Endothelial cell of umbilical vein (primary cell): ENCODE data around the gene CPZ. TPM values are rescaled to one million over a fixed set of nuclear protein-coding genes. Genes with fewer than 3 reads are reported as not detected.

Experiments used
- BruUV-seq: library from RNA; stranded (reverse); fragments of 400-500 nt; replicated peaks from 2 replicates; lab custom pipeline; 2021; lab: Mats Ljungman, UMichigan
- CTCF ChIA-PET: fragments of 300-600, 350-600 bp; sonication (Branson Sonifier 250); formaldehyde crosslinking; loops from one replicate; lab custom pipeline; 2021; ENCODE audit warnings: antibody characterized with exemption, inconsistent platforms; lab: Charles Lee
- POLR2A ChIA-PET: fragments of 300-600, 350-600 bp; sonication (Branson Sonifier 250); formaldehyde crosslinking; loops from one replicate; lab custom pipeline; 2021; ENCODE audit warnings: antibody characterized with exemption, inconsistent platforms; lab: Charles Lee
- DNase-seq: peaks from one replicate; pipeline ENCODE4 v3.0.0-alpha.2; 2011; ENCODE audit warnings: low read depth, low spot score
- FAIRE-seq: peaks from 2 replicates; lab custom pipeline; 2011; peaks lifted over from hg19 to GRCh38; lab: Jason Lieb, UNC
- H2AFZ ChIP-seq: 2 replicates; pipeline ENCODE4 v1.6.0; 2012; ENCODE audit warnings: low read depth, low read length, control low read depth, inconsistent platforms
- H3K27ac ChIP-seq: 2 replicates; pipeline ENCODE4 v1.5.1; 2011; ENCODE audit warnings: low read depth, mild to moderate bottlenecking, control low read depth, low read length, moderate library complexity; ENCODE audit not compliant: insufficient read depth
- H3K27me3 ChIP-seq, 2 experiments: 2 replicates each; pipeline versions ENCODE4 v1.6.0 to v1.6.1; 2011; ENCODE audit warnings: low read length in 2 of 2, mixed read lengths in 1 of 2; ENCODE audit not compliant: control insufficient read depth in 2 of 2, insufficient read depth in 2 of 2
- H3K36me3 ChIP-seq, 2 experiments: 2 replicates in 1 of 2; 3 replicates in 1 of 2; pipeline ENCODE4 v1.5.1; 2011; ENCODE audit warnings: low read length in 2 of 2, mild to moderate bottlenecking in 1 of 2, moderate library complexity in 1 of 2; ENCODE audit not compliant: control insufficient read depth in 2 of 2, insufficient read depth in 2 of 2; ENCODE audit errors: extremely low read depth in 1 of 2
- H3K4me1 ChIP-seq: 3 replicates; pipeline ENCODE4 v1.5.1; 2011; ENCODE audit warnings: mild to moderate bottlenecking, low read length; ENCODE audit not compliant: control insufficient read depth, insufficient read depth; ENCODE audit errors: extremely low read depth
- H3K4me2 ChIP-seq: 2 replicates; pipeline ENCODE4 v1.6.1; 2011; ENCODE audit warnings: low read length, control low read depth, mixed read lengths; ENCODE audit not compliant: insufficient read depth
- H3K4me3 ChIP-seq, 3 experiments: fragments of 200-600 bp in 1 of 3; sonication (generic), shearing (Covaris generic) in 1 of 3; replicated peaks in 1 of 3; 2 replicates each; pipeline ENCODE4 v1.5.1; 2011 to 2016; ENCODE audit warnings: control low read depth in 3 of 3, low read length in 3 of 3, mild to moderate bottlenecking in 2 of 3, inconsistent platforms in 1 of 3, low read depth in 1 of 3, moderate library complexity in 1 of 3; ENCODE audit not compliant: insufficient read depth in 1 of 3
- H3K79me2 ChIP-seq: 2 replicates; pipeline ENCODE4 v1.6.0; 2012; ENCODE audit warnings: low read length, inconsistent platforms; ENCODE audit not compliant: control insufficient read depth, insufficient read depth
- H3K9ac ChIP-seq: replicated peaks from 2 replicates; pipeline ENCODE3; 2011; ENCODE audit warnings: low read length, control low read depth; ENCODE audit not compliant: insufficient read depth; ENCODE audit errors: extremely low read depth
- H3K9me1 ChIP-seq: replicated peaks from 3 replicates; pipeline ENCODE4 v1.6.0; 2011; ENCODE audit warnings: mild to moderate bottlenecking, low read length; ENCODE audit not compliant: control insufficient read depth, insufficient read depth; ENCODE audit errors: extremely low read depth
- H3K9me3 ChIP-seq: replicated peaks from 2 replicates; pipeline ENCODE4 v1.5.1; 2012; ENCODE audit warnings: low read length, inconsistent platforms; ENCODE audit not compliant: control insufficient read depth, insufficient read depth
- H4K20me1 ChIP-seq: replicated peaks from 2 replicates; pipeline ENCODE3; 2011; ENCODE audit warnings: mild to moderate bottlenecking, low read length; ENCODE audit not compliant: control insufficient read depth, insufficient read depth; ENCODE audit errors: extremely low read depth
- FOS ChIP-seq: IDR thresholded peaks from 2 replicates; pipeline ENCODE4 v1.6.1; 2011; ENCODE audit warnings: mild to moderate bottlenecking, low read length, moderate library complexity, borderline replicate concordance; ENCODE audit not compliant: insufficient read depth
- JUN ChIP-seq: IDR thresholded peaks from 2 replicates; pipeline ENCODE4 v1.6.1; 2011; ENCODE audit warnings: borderline replicate concordance, low read depth; ENCODE audit not compliant: insufficient read length, insufficient read depth
- MYC ChIP-seq: IDR thresholded peaks from one replicate; pipeline ENCODE4 v1.6.1; 2011; ENCODE audit warnings: mild to moderate bottlenecking, low read depth, low read length
- POLR2A ChIP-seq: IDR thresholded peaks from 2 replicates; pipeline ENCODE4 v1.6.1; 2012; ENCODE audit warnings: low read depth, mild to moderate bottlenecking, control low read depth, low read length
- POLR2AphosphoS5 ChIP-seq: IDR thresholded peaks from 2 replicates; pipeline ENCODE4 v1.6.1; 2012; ENCODE audit warnings: low read depth, mild to moderate bottlenecking, control low read depth, low read length, moderate library complexity; ENCODE audit not compliant: insufficient read depth
- dilution Hi-C: fragments of 300-500 bp; cut with MboI; formaldehyde crosslinking; loops from one replicate; pipeline ENCODE4 v1.15.0; 2019; ENCODE audit warnings: low sequenced_read_pairs; ENCODE audit not compliant: extremely low pct_ligation_motif_present
- intact Hi-C: fragments of 100-400 bp; cut with micrococcal nuclease; formaldehyde crosslinking; loops from one replicate; pipeline ENCODE4 v1.10.0; 2022
- polyA plus RNA-seq, 4 experiments: library from polyadenylated mRNA; depleted of rRNA in 3 of 4; stranded (reverse) in 3 of 4; unstranded in 1 of 4; fragments of >200 nt; gene quantifications; 2 replicates each; pipeline versions ENCODE4 v1.2.1 to v1.2.3, GENCODE V29; 2011 to 2012; ENCODE audit warnings: missing spikeins in 1 of 4
- total RNA-seq: library from RNA; stranded (reverse); gene quantifications from 2 replicates; pipeline ENCODE4 v1.2.3, GENCODE V29; 2021
- TF ChIP-seq, protein P1 (sequence below), 2 donors: IDR thresholded peaks; 1 replicate in 1 of 2; 2 replicates in 1 of 2; pipeline ENCODE4 v1.5.1; 2011; ENCODE audit warnings: low read length in 2 of 2, mild to moderate bottlenecking in 2 of 2, moderate library complexity in 2 of 2, control low read depth in 1 of 2, inconsistent platforms in 1 of 2, low read depth in 1 of 2; ENCODE audit not compliant: insufficient read depth in 1 of 2; ENCODE audit errors: extremely low read depth in 1 of 2

The CPZ gene
- total and polyA plus RNA-seq, 2 donors (not counting 3 experiments of a cell fraction or from before 2014, with no cell fraction given), result not detected

- H3K27me3 ChIP-seq, result no peaks in the 10 kb centered on the region
- H3K9me3 ChIP-seq, result no peaks in the 10 kb centered on the region
- DNase-seq (no peak), FAIRE-seq (no peak)
- no peak for TF ChIP-seq FOS
- TF ChIP-seq JUN, result no peak
- TF ChIP-seq MYC, result no peak
- TF ChIP-seq POLR2AphosphoS5, result no peak
- TF ChIP-seq, protein P1, sequence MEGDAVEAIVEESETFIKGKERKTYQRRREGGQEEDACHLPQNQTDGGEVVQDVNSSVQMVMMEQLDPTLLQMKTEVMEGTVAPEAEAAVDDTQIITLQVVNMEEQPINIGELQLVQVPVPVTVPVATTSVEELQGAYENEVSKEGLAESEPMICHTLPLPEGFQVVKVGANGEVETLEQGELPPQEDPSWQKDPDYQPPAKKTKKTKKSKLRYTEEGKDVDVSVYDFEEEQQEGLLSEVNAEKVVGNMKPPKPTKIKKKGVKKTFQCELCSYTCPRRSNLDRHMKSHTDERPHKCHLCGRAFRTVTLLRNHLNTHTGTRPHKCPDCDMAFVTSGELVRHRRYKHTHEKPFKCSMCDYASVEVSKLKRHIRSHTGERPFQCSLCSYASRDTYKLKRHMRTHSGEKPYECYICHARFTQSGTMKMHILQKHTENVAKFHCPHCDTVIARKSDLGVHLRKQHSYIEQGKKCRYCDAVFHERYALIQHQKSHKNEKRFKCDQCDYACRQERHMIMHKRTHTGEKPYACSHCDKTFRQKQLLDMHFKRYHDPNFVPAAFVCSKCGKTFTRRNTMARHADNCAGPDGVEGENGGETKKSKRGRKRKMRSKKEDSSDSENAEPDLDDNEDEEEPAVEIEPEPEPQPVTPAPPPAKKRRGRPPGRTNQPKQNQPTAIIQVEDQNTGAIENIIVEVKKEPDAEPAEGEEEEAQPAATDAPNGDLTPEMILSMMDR (IDR thresholded peaks at IDR 0.05; ENCODE audit: extremely low read depth in 1 of 2, insufficient read depth in 1 of 2, low read depth in 1 of 2, low read length in 2 of 2), result no peak
- no peak for TF ChIP-seq POLR2A
- dilution Hi-C loops, result no loop called here
- H2AFZ ChIP-seq, result no peak overlapping the region
- no peak overlapping the region for H3K4me3 ChIP-seq
- no peak overlapping the region for H3K27ac ChIP-seq
- H3K4me2 ChIP-seq, result no peak overlapping the region
- intact Hi-C loops, result no loop called here
- H3K79me2 ChIP-seq, result no peaks in the 10 kb centered on the region
- ChIA-PET POLR2A (no interaction called here), CTCF (no interaction called here)
- H3K9ac ChIP-seq, result no peak overlapping the region
- H3K36me3 ChIP-seq, result no peaks in the 10 kb centered on the region
- H3K4me1 ChIP-seq, result no peaks in the 10 kb centered on the region
- H4K20me1 ChIP-seq, result no peaks in the 10 kb centered on the region
- no TSS peak for BruUV-seq
- H3K9me1 ChIP-seq, result no peaks in the 10 kb centered on the region
These were observed 32.1 kb upstream of the CPZ start for GRCh38 chr4:8560265-8561047.
